ENCODE results near the gene PDK4.

DNA sequence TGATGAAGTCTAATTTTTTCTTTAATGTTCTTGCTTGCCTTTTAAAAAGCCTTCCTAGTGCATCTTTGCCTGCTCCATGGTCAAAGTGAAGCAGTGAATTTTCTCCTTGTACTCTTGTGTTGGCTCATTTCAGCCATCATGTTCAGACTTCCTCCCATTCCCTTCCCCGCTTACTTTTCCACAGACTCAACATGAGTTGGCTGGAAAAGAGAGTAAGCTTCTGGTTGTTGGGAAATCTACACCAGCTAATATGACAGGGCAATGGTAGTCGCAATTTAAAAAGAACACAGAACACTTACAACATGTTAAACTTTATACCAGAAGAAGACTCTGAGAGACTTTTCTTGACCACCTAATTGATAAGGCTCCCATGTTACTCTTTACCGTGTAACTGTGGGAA lies 24.3 kb upstream of the PDK4 start:
- TF ChIP-seq, protein P1, sequence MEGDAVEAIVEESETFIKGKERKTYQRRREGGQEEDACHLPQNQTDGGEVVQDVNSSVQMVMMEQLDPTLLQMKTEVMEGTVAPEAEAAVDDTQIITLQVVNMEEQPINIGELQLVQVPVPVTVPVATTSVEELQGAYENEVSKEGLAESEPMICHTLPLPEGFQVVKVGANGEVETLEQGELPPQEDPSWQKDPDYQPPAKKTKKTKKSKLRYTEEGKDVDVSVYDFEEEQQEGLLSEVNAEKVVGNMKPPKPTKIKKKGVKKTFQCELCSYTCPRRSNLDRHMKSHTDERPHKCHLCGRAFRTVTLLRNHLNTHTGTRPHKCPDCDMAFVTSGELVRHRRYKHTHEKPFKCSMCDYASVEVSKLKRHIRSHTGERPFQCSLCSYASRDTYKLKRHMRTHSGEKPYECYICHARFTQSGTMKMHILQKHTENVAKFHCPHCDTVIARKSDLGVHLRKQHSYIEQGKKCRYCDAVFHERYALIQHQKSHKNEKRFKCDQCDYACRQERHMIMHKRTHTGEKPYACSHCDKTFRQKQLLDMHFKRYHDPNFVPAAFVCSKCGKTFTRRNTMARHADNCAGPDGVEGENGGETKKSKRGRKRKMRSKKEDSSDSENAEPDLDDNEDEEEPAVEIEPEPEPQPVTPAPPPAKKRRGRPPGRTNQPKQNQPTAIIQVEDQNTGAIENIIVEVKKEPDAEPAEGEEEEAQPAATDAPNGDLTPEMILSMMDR (conservative IDR thresholded peaks at IDR 0.05; ENCODE audit: low read depth, low read length), result no peak
- no peak for TF ChIP-seq EZH2 (IDR thresholded peaks at IDR 0.05; ENCODE audit: borderline replicate concordance, low read depth, low read length, poor library complexity, severe bottlenecking)

All from A673 (cell line).